ENCODE measurements around the gene PLA2G4C. TPM values are rescaled to one million over a fixed set of nuclear protein-coding genes. Genes with fewer than 3 reads are reported as not detected.

Gene PLA2G4C
- total RNA-seq, 1 experiment from 2014 or later = 4.2 TPM

DNA sequence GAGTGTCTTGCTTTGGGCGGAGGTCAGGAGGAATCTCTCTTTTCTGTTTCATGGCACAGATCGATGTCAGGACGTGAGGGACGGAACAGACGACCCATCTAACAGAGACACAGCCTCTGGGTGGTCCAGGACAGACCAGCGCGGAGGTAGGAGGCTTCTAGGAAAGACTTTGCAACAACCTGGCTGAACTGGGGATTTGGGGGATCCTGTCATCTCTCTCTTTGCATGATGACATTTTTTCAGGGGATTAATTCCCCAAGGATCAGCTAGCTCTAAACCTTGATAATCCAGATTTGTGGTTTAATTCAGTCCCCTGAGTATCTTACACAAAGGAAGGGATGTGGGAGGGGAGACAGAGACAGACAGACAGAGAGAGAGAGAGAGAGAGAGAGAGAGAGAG, 81.2 kb downstream of the PLA2G4C start:
- no peaks in the 10 kb centered on the region for H3K36me3 Mint-ChIP-seq (ENCODE audit: insufficient read depth, unreplicated experiment)

DNA sequence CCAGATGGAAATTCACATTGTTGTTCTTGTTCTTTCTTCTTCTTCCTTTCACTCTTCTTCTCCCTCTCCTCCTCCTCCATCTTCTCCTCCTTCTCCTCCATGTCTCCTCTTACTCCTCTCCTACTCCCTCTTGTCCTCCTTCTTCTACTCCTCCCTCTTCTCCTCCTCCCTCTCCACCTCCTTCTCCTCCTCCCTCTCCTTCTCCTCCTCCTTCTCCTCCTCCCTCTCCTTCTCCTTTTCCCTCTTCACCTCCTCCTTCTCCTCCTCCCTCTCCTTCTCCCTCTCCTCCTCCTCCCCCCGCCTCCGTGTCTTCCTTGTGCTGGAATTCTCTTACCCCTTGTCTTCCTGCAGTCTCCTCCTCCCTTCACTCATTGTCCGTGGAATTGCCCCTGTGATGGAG, 85.1 kb downstream of the PLA2G4C start:
- no peaks in the 10 kb centered on the region for H3K4me1 Mint-ChIP-seq (ENCODE audit: low read depth, unreplicated experiment)
- no peak overlapping the region for H3K4me3 Mint-ChIP-seq (ENCODE audit: low read depth, unreplicated experiment)
- no TSS peak for BruUV-seq (replicated peaks)
- peaks cover 93% of the 10 kb centered on the region for H3K27me3 Mint-ChIP-seq (ENCODE audit: unreplicated experiment)
- CTCF ChIA-PET = interaction anchor here (1.2 kb wide), 1 partner anchor 178 kb away, joined by 3 read pairs; no protein-coding TSS in a partner anchor
- no peak overlapping the region for H3K27ac Mint-ChIP-seq (ENCODE audit: unreplicated experiment)
- TF ChIP-seq, protein P1, sequence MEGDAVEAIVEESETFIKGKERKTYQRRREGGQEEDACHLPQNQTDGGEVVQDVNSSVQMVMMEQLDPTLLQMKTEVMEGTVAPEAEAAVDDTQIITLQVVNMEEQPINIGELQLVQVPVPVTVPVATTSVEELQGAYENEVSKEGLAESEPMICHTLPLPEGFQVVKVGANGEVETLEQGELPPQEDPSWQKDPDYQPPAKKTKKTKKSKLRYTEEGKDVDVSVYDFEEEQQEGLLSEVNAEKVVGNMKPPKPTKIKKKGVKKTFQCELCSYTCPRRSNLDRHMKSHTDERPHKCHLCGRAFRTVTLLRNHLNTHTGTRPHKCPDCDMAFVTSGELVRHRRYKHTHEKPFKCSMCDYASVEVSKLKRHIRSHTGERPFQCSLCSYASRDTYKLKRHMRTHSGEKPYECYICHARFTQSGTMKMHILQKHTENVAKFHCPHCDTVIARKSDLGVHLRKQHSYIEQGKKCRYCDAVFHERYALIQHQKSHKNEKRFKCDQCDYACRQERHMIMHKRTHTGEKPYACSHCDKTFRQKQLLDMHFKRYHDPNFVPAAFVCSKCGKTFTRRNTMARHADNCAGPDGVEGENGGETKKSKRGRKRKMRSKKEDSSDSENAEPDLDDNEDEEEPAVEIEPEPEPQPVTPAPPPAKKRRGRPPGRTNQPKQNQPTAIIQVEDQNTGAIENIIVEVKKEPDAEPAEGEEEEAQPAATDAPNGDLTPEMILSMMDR (IDR thresholded peaks at IDR 0.05; ENCODE audit: unreplicated experiment) = no peak
- no peak for DNase-seq
- H3K36me3 Mint-ChIP-seq (ENCODE audit: insufficient read depth, unreplicated experiment) = no peaks in the 10 kb centered on the region
- no peaks in the 10 kb centered on the region for H3K9me3 Mint-ChIP-seq (ENCODE audit: low read depth, unreplicated experiment)
- intact Hi-C loops (cut with micrococcal nuclease; ENCODE audit: unreplicated experiment) = no loop called here

More for the DNA sequence above, 81.2 kb downstream of the PLA2G4C start:
- no peak for DNase-seq
- Mint-ChIP-seq H3K4me3 (ENCODE audit: low read depth, unreplicated experiment) (no peak overlapping the region), H3K4me1 (ENCODE audit: low read depth, unreplicated experiment) (no peaks in the 10 kb centered on the region), H3K9me3 (ENCODE audit: low read depth, unreplicated experiment) (no peaks in the 10 kb centered on the region), H3K27me3 (ENCODE audit: unreplicated experiment) (peaks cover 90% of the 10 kb centered on the region), H3K27ac (ENCODE audit: unreplicated experiment) (no peak overlapping the region)
- CTCF ChIA-PET = no interaction called here
- TF ChIP-seq, protein P1 (IDR thresholded peaks at IDR 0.05; ENCODE audit: unreplicated experiment) = no peak
- intact Hi-C loops (cut with micrococcal nuclease; ENCODE audit: unreplicated experiment) = no loop called here
- no TSS peak for BruUV-seq (replicated peaks)

DNA sequence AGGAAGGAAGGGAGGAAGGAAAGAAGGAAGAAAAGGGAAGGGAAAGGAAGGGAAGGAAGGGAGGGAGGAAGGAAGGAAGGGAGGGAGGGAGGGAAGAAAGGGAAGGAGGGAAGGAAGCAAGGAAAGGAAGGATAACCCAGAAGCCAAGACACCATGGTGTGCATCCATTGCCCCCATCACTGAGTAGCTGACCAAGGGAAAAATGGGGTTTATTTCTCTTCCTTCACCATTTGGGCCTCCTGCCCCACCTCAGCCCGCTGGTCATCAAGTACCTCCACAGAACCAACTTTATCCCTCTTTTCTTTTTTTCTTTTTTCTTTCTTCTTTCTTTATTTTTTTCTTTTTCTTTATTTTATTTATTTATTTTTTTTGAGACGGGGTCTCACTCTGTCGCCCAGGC, 87.1 kb downstream of the PLA2G4C start:
- no peak overlapping the region for H3K4me3 Mint-ChIP-seq (ENCODE audit: low read depth, unreplicated experiment)
- H3K36me3 Mint-ChIP-seq (ENCODE audit: insufficient read depth, unreplicated experiment) = no peaks in the 10 kb centered on the region
- TF ChIP-seq, protein P1 (IDR thresholded peaks at IDR 0.05; ENCODE audit: unreplicated experiment) = no peak
- H3K4me1 Mint-ChIP-seq (ENCODE audit: low read depth, unreplicated experiment) = no peaks in the 10 kb centered on the region
- peaks cover 95% of the 10 kb centered on the region for H3K27me3 Mint-ChIP-seq (ENCODE audit: unreplicated experiment)
- BruUV-seq (replicated peaks) = no TSS peak
- no peak for DNase-seq
- no peak overlapping the region for H3K27ac Mint-ChIP-seq (ENCODE audit: unreplicated experiment)
- CTCF ChIA-PET = interaction anchor here (0.7 kb wide), 1 partner anchor 10 kb away, joined by 3 read pairs; no protein-coding TSS in a partner anchor
- H3K9me3 Mint-ChIP-seq (ENCODE audit: low read depth, unreplicated experiment) = no peaks in the 10 kb centered on the region
- intact Hi-C loops (cut with micrococcal nuclease; ENCODE audit: unreplicated experiment) = no loop called here

DNA sequence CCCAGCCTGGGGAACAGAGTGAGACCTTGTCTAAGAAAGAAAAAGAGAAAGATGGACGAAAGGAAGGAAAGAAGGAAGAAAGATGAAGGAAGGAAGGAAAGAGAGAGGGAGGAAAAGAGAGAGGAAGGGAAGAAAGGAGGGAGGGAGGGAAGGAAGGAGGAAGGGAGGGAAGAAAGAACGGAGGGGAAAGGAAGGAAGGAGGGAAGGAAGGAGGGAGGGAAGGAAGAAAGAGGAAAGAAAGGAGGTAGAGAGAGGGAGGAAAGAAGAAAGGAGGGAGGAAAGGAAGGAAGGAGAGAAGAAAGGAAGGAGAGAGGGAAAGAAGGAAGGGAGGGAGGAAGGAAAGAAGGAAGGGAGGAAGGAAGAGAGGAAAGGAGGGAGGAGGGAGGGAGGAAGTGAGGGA, 87.6 kb downstream of the PLA2G4C start:
- intact Hi-C loops (cut with micrococcal nuclease; ENCODE audit: unreplicated experiment) = no loop called here
- no peaks in the 10 kb centered on the region for H3K9me3 Mint-ChIP-seq (ENCODE audit: low read depth, unreplicated experiment)
- no peaks in the 10 kb centered on the region for H3K36me3 Mint-ChIP-seq (ENCODE audit: insufficient read depth, unreplicated experiment)
- CTCF ChIA-PET = interaction anchor here (0.7 kb wide), 1 partner anchor 1274 kb away, joined by 5 read pairs; no protein-coding TSS in a partner anchor
- no peak overlapping the region for H3K27ac Mint-ChIP-seq (ENCODE audit: unreplicated experiment)
- no peaks in the 10 kb centered on the region for H3K4me1 Mint-ChIP-seq (ENCODE audit: low read depth, unreplicated experiment)
- TF ChIP-seq, protein P1 (IDR thresholded peaks at IDR 0.05; ENCODE audit: unreplicated experiment) = no peak
- BruUV-seq (replicated peaks) = no TSS peak
- no peak overlapping the region for H3K4me3 Mint-ChIP-seq (ENCODE audit: low read depth, unreplicated experiment)
- DNase-seq = no peak
- H3K27me3 Mint-ChIP-seq (ENCODE audit: unreplicated experiment) = peaks cover 94% of the 10 kb centered on the region
